Endodermal cell (in vitro differentiated cells): ENCODE data around the gene GUCD1. TPM values are rescaled to one million over a fixed set of nuclear protein-coding genes. Genes with fewer than 3 reads are reported as not detected.

ENCODE experiments used
- DNase-seq: peaks from one replicate; pipeline ENCODE4 v3.0.0-alpha.2; 2017
- H3K27ac ChIP-seq: 2 replicates; pipeline ENCODE4 v1.5.1; 2013; ENCODE audit warnings: mild to moderate bottlenecking, low read depth, low read length, moderate library complexity
- H3K27me3 ChIP-seq: 2 replicates; pipeline ENCODE4 v1.6.1; 2013; ENCODE audit warnings: mild to moderate bottlenecking, low read length, moderate library complexity; ENCODE audit not compliant: insufficient read depth, control insufficient read depth, poor library complexity, severe bottlenecking
- H3K36me3 ChIP-seq: 2 replicates; pipeline ENCODE4 v1.7.0; 2013; ENCODE audit warnings: mild to moderate bottlenecking, low read length, moderate library complexity; ENCODE audit not compliant: control insufficient read depth, insufficient read depth
- H3K4me1 ChIP-seq: one replicate; pipeline ENCODE4 v1.7.0; 2013; ENCODE audit warnings: low read length; ENCODE audit not compliant: control insufficient read depth, insufficient read depth
- H3K4me3 ChIP-seq: 2 replicates; pipeline ENCODE4 v1.5.1; 2013; ENCODE audit warnings: mild to moderate bottlenecking, low read length, moderate library complexity
- H3K9ac ChIP-seq: 2 replicates; pipeline ENCODE4 v1.6.1; 2013; ENCODE audit warnings: mild to moderate bottlenecking, low read length, moderate library complexity; ENCODE audit not compliant: poor library complexity, severe bottlenecking; ENCODE audit errors: extremely low read depth
- H3K9me3 ChIP-seq: 2 replicates; pipeline ENCODE4 v1.6.1; 2013; ENCODE audit warnings: mild to moderate bottlenecking, low read length, moderate library complexity; ENCODE audit not compliant: control insufficient read depth
- H3K27ac Mint-ChIP-seq: 2 replicates; pipeline ENCODE4 v1.8.0; 2020; ENCODE audit warnings: mixed read lengths
- H3K27me3 Mint-ChIP-seq: 2 replicates; pipeline ENCODE4 v1.8.0; 2021; ENCODE audit warnings: mild to moderate bottlenecking, mixed read lengths; ENCODE audit not compliant: insufficient read depth
- H3K36me3 Mint-ChIP-seq: 2 replicates; pipeline ENCODE4 v1.8.0; 2020; ENCODE audit warnings: low read depth, mixed read lengths
- H3K4me1 Mint-ChIP-seq: 2 replicates; pipeline ENCODE4 v1.8.0; 2020; ENCODE audit warnings: mixed read lengths
- H3K4me3 Mint-ChIP-seq: 2 replicates; pipeline ENCODE4 v1.8.0; 2020; ENCODE audit warnings: mild to moderate bottlenecking, moderate library complexity, mixed read lengths
- H3K9me3 Mint-ChIP-seq: 2 replicates; pipeline ENCODE4 v1.8.0; 2020; ENCODE audit warnings: mild to moderate bottlenecking, mixed read lengths
- WGBS, 2 experiments: methylation state at CpG; one replicate each; pipeline versions ENCODE4 v1.1.5 to v1.1.7; 2013; ENCODE audit warnings: missing lambda C conversion rate in 2 of 2, mixed read lengths in 1 of 2; ENCODE audit not compliant: insufficient coverage in 1 of 2, insufficient read length in 1 of 2; 5-methylcytosine and 5-hydroxymethylcytosine counted together
- total RNA-seq, 2 donors: library from RNA; stranded (reverse); fragmentation: NEBNext Ultra II Directional in 1 of 2; extraction: Animal tissue kit (Norgen Biotek cat#: 25700) in 1 of 2; gene quantifications; 2 replicates in 1 of 2; 3 replicates in 1 of 2; pipeline ENCODE4 v1.2.1, GENCODE V29; 2021
- TF ChIP-seq, protein P1 (sequence below): fragments of 200-600 bp; sonication (generic); conservative IDR thresholded peaks from 2 replicates; pipeline ENCODE4 v1.5.0; 2021; ENCODE audit warnings: antibody characterized with exemption, mild to moderate bottlenecking

The GUCD1 gene
- total RNA-seq, 2 donors from 2014 or later, result 64.7 to 73.6 TPM

DNA sequence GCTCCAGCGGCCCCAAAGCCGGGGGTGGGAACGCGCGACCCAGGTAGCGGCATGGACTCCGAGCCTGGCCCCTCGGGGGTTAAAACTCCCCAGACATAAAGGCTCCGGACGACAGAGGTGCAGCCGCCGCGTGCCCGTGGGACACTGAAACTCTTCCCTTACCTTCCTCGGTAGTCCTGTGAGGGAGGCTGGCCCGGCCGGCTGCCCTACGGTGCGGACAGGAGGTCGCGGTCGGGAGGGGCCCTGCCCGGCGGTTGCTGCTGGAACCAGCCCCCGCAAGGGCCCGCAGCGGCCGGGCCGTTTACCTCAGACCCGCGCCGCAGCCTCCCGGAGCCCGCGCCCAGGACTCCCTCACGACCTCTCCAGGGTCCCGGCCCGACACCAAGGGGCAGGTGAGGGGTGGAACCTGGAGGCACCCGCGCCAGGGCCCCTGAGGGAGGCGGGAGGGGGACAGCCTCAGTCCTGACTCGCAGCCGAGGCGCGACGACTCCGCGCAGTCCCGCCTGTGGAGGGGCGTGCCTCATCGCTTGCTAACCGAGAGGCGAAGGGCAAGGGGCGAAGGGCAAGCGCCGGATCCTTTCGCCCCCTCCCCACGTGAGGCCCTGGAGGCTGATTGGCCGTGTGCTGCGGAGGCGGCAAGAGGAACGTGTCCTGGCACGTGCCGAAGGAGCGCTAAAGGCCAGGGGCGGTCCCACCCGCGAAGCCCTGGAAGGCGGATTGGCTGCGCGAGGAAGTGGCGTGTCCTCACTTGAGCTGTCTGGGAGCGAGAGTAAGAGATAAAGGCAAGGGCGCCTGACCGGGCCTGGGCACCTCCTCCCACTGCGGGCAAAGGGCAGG is 60.2 kb downstream of the GUCD1 start, which contains the start of gene UPB1:
Gene UPB1 (plus strand): TSS at position 805 of the 837 bp plus-strand sequence. CDS start 72 bp downstream, outside the sequence.
- H3K9me3 ChIP-seq, result no peaks in the 10 kb centered on the region
- peaks cover 17% of the 10 kb centered on the region for H3K4me1 Mint-ChIP-seq
- no peaks in the 10 kb centered on the region for H3K4me1 ChIP-seq
- H3K9me3 Mint-ChIP-seq, result peaks cover 7% of the 10 kb centered on the region
- H3K4me3 ChIP-seq, result no peak within 1 kb of the TSS
- H3K36me3 ChIP-seq, result no peaks in the 10 kb centered on the region
- H3K27me3 Mint-ChIP-seq, result peaks cover 88% of the 10 kb centered on the region
- no peak within 1 kb of the TSS for H3K27ac ChIP-seq
- H3K36me3 Mint-ChIP-seq, result no peaks in the 10 kb centered on the region
- H3K27ac Mint-ChIP-seq, result no peak within 1 kb of the TSS
- peaks cover 76% of the 10 kb centered on the region for H3K27me3 ChIP-seq
- no peak within 1 kb of the TSS for H3K9ac ChIP-seq
- peak; percentile 68 for DNase-seq
- 50 to 61% methylated on average over 38 to 76 of the region's 76 CpGs for WGBS, 2 experiments
- H3K4me3 Mint-ChIP-seq, result peak within 1 kb of the TSS; percentile 44
- TF ChIP-seq, protein P1, sequence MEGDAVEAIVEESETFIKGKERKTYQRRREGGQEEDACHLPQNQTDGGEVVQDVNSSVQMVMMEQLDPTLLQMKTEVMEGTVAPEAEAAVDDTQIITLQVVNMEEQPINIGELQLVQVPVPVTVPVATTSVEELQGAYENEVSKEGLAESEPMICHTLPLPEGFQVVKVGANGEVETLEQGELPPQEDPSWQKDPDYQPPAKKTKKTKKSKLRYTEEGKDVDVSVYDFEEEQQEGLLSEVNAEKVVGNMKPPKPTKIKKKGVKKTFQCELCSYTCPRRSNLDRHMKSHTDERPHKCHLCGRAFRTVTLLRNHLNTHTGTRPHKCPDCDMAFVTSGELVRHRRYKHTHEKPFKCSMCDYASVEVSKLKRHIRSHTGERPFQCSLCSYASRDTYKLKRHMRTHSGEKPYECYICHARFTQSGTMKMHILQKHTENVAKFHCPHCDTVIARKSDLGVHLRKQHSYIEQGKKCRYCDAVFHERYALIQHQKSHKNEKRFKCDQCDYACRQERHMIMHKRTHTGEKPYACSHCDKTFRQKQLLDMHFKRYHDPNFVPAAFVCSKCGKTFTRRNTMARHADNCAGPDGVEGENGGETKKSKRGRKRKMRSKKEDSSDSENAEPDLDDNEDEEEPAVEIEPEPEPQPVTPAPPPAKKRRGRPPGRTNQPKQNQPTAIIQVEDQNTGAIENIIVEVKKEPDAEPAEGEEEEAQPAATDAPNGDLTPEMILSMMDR, result no peak

- WGBS, 2 experiments, result 39 to 63% methylated on average over 9 to 21 of the region's 21 CpGs
Observed at GRCh38 chr22:24494167-24494527, 60.8 kb downstream of the GUCD1 start.

GRCh38 chr22:24492391-24492790 is 62.5 kb downstream of the GUCD1 start:
- TF ChIP-seq, protein P1, result no peak
- peaks cover 53% of the 10 kb centered on the region for H3K27me3 ChIP-seq
- no peak for DNase-seq
- no peaks in the 10 kb centered on the region for H3K36me3 ChIP-seq
- peaks cover 13% of the 10 kb centered on the region for H3K4me1 Mint-ChIP-seq
- H3K27ac Mint-ChIP-seq, result no peak overlapping the region
- H3K27me3 Mint-ChIP-seq, result peaks cover 68% of the 10 kb centered on the region
- no peaks in the 10 kb centered on the region for H3K4me1 ChIP-seq
- no peaks in the 10 kb centered on the region for H3K9me3 ChIP-seq
- no peak overlapping the region for H3K4me3 ChIP-seq
- H3K27ac ChIP-seq, result no peak overlapping the region
- no peak overlapping the region for H3K4me3 Mint-ChIP-seq
- H3K9me3 Mint-ChIP-seq, result peaks cover 7% of the 10 kb centered on the region
- H3K9ac ChIP-seq, result no peak overlapping the region
- 83% methylated on average over 3 of the region's 3 CpGs; no CpG with 5 or more reads in 1 of the 2 experiments for WGBS, 2 experiments
- no peaks in the 10 kb centered on the region for H3K36me3 Mint-ChIP-seq

More at GRCh38 chr22:24494167-24494527, 60.8 kb downstream of the GUCD1 start:
- Histone ChIP-seq H3K36me3 (no peaks in the 10 kb centered on the region), H3K4me3 (no peak overlapping the region), H3K4me1 (no peaks in the 10 kb centered on the region), H3K27me3 (peaks cover 70% of the 10 kb centered on the region), H3K9me3 (no peaks in the 10 kb centered on the region), H3K27ac (no peak overlapping the region), H3K9ac (no peak overlapping the region)
- TF ChIP-seq, protein P1, result no peak
- peaks cover 85% of the 10 kb centered on the region for H3K27me3 Mint-ChIP-seq
- H3K9me3 Mint-ChIP-seq, result peaks cover 7% of the 10 kb centered on the region
- no peaks in the 10 kb centered on the region for H3K36me3 Mint-ChIP-seq
- peak overlapping the region; percentile 44 for H3K4me3 Mint-ChIP-seq
- no peak overlapping the region for H3K27ac Mint-ChIP-seq
- DNase-seq, result peak; percentile 55
- H3K4me1 Mint-ChIP-seq, result peaks cover 17% of the 10 kb centered on the region

Other genes with a start within 250 kb of the GUCD1 start
- gene ADORA2A, start 127.5 kb downstream of the GUCD1 start, total RNA-seq, result 1 to 10 TPM; 4.1 to 4.7 TPM
- gene UPB1, start 59.8 kb downstream of the GUCD1 start, total RNA-seq, result under 1 TPM in 1 of 2 donors, not detected in 1; 0.40 TPM
- 100 to 1,000 TPM; 158 to 180 TPM for gene SNRPD3, start 861 bp upstream of the GUCD1 start, total RNA-seq
- 10 to 100 TPM; 27.4 to 31.2 TPM for gene LRRC75B, start 37.9 kb upstream of the GUCD1 start, total RNA-seq
- gene GGT1, start 48.1 kb upstream of the GUCD1 start, total RNA-seq, result 10 to 100 TPM; 22.4 to 52.8 TPM
- not detected for gene PIWIL3, start 219.6 kb upstream of the GUCD1 start, total RNA-seq